GM12872 (cell line): Measurements from ENCODE around the gene GAN.

Experiments
- CTCF ChIP-seq: IDR thresholded peaks from 3 replicates; pipeline ENCODE4 v1.5.1; 2011; ENCODE audit warnings: low read depth, mild to moderate bottlenecking, low read length, moderate library complexity; ENCODE audit not compliant: insufficient read depth

GAN gene

GRCh38 chr16:81314603-81315270, at the start of gene GAN:
Gene GAN, plus strand, starts transcription at chr16:81314962. Its CDS starts 152 bp downstream, at chr16:81315114.
- TF ChIP-seq CTCF, result no peak

GRCh38 chr16:81265052-81265451, 49.7 kb upstream of the GAN start:
- no peak for TF ChIP-seq CTCF

GRCh38 chr16:81265658-81266451, 48.9 kb upstream of the GAN start:
- no peak for TF ChIP-seq CTCF

- no peak for TF ChIP-seq CTCF
Measured at GRCh38 chr16:81266680-81267095, 48.1 kb upstream of the GAN start.

DNA sequence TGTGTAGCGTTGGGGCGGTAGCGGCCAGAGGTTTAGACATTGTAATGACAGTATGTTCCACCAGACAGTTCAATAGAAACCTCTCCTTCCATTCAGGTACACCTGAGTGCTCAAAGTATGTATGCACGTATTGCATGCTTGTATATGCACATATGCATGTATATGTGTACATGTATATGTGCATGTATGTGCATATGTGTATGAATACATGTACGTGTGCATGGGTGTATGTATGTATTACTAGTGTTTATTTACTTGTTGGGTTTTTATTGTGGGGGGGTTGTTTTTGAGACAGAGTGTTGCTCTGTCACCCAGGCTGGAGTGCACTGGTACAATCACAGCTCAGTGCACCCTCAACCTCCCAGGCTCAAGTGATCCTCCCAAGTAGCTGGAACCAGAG, 46.3 kb upstream of the GAN start:
- TF ChIP-seq CTCF, result no peak

DNA sequence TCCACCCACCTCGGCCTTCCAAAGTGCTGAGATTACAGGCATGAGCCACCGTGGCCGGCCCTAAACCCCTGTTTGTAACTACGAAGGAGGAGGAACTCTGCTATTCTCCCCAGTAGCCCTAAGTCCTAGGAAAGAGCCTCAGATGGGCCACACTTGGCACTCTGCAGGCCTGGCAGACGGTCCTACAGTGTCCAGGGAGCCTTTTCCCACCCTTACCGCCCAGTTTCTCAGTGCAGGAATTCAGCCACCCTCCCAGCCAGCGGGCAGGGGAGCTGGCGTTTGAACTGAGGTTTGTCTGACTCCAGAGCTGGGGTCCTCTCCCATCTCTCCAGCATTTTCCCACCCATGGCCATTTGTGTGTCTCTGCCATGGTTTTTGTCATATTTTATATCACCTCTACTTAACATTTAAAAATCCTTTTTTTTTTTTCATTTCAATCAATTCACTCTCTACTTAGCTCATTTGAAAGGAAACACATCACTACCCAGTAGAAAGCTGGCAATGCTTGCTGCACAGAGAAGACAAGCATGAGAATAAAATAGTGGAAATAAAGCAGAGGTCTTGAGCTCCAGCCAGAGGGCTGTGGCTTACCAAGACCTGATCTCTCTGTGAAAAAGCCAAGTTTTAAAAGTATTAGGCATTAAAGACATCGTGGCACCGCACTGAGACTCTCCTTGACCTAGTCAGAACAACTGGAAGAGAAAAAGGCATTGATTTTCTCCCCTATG, 41.4 kb upstream of the GAN start:
- TF ChIP-seq CTCF, result no peak

DNA sequence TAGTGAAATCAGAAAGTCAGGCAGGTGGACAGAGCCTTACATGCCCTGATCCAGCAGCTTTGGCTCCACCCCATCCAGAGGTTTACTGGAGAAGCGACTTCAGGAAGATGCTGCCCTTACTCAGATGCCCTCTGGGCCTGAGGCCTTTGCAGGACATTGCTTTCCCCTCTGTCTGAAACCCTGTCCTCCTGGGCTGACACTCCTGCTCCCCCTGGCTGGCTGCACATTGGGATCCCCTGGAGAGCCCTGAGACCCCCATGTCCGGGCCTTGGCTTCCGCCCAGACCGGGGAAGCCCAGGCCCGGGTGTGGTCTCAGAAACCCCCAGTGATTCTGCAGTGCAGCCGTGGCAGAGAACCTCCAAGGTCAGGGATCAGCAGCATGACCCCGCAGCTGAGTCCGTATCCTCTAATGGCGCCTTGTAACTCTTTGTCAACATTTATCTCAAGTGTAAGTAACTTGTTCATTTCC, 39.7 kb upstream of the GAN start:
- TF ChIP-seq CTCF, result no peak
